Hepatic stellate cell (primary cell): ENCODE results near the gene KCNS1.
"Not testable (repeated sequence)": the region's sequence is repeated elsewhere in the genome, so short reads cannot be mapped to it uniquely, and the experiment has no call there.

ENCODE experiments used
- DNase-seq: peaks from one replicate; pipeline ENCODE4 v3.0.0; 2011; ENCODE audit warnings: low spot score

Gene KCNS1

DNA sequence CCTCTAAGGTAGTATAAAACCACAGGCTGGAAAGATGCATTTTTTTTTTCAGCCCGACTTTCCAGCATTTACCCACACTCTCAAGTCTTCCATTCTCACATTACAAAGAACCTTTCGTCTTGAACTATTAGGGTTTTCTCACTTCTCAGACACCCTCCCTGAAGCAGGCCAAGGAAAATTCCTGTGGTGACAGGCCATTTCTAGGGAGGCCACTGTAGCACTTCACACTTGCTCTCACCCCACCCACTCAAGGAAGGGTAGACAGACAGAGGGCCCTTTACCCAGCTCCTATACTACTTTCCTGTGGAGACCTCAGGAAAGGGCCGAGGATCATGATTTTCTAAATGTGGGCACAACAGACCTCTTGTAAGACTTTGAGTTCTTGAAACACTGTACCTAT lies 27.7 kb downstream of the KCNS1 start:
- no peak for DNase-seq

DNA sequence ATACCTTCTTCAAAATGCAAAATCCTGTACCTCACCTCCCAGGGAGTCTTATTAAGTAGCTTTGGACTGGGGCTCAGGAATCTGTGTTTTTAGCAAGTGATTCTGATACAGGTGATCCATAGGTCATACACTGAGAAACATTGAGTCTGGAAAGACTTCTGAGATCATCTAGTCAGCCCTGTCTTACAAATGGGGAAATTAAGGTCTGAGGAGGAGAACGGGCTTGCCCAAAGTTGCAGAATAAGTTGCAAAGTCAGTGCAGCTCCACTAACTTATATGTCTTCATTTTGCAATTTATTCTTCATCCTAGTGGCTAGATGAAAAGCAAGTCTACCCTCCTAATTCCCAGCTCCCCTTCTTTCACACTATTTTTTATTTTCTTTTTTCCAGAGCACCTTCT lies 28.9 kb downstream of the KCNS1 start:
- DNase-seq: no peak

DNA sequence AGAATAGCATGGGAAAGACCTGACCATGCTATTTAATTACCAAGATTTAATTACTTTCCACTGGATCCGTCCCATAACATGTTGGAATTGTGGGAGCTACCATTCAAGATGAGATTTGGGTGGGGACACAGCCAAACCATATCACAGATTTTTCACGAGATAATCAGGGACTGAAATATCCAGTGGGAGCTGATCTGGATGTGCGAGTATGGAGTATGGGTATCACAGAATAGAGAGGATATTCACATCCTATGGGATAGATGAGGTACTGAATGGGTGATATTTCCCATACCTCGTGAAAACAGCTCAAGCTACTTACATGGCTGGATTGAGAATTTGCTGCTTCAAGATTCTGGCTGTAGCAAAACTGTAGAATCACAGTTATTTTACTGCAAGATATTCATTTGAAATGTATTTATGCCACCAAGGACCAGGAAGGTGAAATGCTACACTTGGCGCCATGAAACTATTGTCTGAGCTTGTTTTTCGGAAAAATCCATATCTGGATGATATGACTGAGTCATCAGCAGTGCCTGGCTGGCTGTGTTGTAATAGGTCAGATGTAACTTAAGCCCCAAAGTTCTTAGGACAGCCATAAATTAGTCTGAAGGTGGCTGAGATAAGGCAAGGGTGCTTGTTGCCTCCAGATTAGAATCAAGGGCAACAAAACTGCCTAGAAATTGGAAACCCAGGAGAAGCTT lies 29.8 kb downstream of the KCNS1 start:
- no peak for DNase-seq

DNA sequence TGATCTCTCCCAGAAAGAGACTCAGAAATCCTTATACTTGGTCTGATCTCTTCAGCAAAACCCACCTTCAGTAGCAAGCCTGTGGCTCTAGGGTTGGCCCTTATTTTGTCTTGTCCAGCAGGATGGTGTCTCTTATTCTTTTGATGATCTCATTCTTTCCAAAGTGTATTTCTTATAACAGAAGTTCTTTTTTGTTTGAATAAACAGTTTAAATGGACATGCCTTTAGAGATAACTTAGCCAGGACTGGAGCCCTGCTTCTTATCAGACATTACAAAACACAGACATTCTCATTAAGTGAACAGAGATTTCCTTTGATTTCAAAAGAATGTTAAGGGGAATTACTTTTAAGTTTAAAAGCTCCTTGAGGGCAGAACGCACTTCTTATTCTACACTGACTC lies 31.7 kb downstream of the KCNS1 start:
- DNase-seq: no peak

DNA sequence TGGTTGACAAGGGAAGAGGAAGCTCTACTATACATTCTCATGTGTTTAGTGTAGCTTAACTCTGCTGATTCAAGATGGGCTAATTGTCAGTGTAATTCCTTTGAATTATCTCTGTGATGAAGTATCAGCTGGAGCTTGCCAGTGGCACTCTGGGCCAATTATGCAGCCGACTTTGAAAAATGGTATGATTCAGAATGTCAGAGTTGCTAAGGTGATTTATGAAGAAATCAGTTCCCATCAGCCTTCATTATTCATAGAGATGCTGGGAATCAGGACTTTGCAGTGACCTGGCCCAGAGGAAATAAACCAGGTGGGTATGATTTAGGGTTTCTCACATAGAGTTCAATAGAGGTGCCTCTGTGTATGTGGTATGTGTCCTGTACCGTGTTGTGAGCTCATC lies 33.4 kb downstream of the KCNS1 start:
- no peak for DNase-seq

DNA sequence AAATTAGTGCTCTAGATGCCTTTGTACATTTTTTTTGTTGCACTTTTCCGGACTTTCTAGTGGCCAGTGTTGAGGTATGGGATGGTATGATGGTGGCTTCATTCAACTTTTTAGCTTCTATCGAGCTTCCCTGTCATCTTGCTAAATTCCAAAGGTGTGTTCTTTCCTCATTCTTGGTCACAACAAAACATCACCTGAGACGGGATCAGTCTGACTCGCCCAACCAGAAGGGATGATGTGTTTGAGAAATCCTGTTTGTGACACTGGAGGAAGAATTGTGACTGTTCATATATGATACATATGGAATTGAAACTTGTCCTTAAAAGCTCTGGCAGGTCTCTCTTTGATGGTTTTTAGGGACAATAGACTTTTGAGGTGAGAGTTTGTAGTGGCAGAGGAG lies 33.8 kb downstream of the KCNS1 start:
- DNase-seq: no peak

DNA sequence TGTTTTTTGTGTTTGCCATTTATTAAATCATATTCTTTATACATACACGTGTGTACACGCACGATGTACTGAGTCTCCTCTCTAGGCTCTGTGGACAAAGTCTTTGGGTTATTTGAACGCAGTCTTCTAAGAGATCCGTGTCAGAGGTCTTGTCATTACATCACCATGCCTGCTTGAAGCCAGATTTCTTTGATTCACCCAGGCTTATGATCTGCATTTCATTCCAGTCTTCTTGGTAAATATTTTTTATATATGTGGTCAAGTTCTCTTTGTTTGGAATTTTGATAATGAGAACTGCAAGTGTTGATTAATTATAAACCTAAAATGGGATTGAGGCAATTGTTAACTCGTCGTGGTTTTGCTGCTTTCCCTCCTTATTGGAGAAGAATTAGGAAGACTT lies 34.6 kb downstream of the KCNS1 start:
- DNase-seq: no peak

DNA sequence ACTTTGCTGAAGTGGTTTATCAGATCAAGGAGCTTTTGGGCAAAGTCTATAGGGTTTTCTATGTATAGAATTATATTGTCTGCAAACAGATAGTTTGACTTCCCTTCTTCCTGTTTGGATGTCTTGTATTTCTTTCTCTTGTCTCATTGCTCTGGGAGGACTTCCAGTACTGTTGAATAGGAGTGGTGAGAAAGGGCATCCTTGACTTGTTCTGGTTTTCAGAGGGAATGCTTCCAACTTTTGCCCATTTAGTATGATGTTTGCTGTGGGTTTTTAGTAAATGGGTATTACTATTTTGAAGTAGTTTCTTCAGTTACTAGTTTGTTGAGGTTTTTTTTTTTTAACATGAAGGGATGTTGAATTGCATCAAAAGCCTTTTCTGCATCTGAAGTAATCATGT lies 36.1 kb downstream of the KCNS1 start:
- no peak for DNase-seq

DNA sequence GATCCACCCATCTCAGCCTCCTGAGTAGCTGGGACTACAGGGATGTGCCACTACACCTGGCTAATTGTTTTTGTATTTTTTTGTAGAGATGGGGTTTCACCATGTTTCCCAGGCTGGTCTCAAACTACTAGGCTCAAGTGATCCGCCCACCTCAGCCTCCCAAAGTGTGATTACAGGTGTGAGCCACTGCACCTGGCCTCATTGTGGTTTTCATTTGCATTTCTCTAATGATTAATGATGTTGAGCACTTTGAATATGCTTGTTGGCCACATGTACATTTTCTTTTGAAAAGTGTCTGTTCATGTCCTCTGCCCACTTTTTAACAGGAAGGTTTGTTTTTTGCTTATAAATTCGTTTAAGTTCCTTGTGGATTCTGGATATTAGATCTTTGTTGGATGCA lies 37.8 kb downstream of the KCNS1 start:
- DNase-seq: not testable (repeated sequence)

DNA sequence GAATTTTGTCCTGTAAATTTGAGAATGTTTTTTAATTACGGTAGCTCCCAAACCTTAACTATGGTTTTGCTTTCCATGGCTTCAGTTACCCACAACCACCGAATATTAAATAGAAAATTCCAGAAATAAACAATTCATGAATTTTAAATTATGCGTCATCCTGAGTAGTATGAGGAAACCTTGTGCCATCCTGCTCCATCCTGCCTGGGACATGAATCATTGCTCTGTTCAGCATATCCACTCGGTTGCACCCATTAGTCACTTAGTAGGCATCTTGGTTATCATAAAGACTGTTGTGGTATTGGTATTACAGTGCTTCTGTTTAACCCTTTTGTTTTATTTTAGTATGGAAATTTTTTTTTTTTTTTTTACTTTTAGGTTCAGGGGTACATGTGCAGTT lies 39.7 kb downstream of the KCNS1 start:
- DNase-seq: peak; percentile 76

DNA sequence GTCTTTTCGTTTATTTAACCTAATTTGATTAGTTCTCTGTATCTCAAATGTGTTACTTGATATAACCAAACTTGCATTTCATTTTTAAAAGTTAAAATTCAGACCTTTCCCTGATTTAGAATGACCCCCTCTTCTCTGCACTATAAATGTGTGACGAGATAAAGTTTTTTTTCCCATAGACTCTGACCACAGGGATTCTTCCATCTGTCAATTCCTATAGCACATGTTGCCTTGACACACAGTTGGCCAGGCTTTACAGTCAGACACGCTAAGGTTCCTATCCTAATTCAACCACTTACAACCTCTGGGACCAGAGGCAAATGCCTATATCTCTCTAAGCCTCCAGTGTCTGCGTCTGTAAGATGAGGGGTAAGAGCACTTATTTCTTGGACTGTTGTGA lies 40.6 kb downstream of the KCNS1 start:
- no peak for DNase-seq

DNA sequence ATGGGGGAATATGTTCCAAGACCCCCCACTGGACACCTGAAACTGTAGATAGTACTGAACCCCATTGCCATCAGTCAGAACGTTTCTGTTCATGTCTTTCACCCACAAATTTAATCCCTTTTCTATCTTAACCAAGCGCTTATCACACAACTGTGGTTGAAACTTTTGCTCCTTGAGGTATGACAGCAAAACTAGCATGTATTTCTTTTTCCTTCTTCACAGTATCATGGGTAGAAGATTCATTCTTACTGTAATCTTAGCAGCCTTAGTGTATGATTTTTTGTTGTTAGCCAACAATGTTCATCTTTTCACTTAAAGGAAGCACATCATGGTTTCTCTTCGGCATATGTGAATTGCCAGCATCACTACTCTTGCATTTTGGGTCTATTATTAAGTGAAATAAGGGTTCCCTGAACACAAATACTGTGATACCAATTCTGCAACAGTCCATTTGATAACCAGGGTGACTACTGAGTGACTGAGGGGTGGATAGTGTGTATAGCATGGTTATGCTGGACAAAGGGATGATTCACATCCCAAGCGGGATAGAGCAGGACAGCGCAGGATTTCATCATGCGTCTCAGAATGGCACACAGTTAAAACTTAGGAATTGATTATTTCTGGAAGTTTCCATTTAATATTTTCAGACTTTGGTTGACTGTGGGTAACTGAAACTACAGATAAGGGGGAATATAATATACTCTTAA lies 41.8 kb downstream of the KCNS1 start:
- DNase-seq: peak; percentile 12

DNA sequence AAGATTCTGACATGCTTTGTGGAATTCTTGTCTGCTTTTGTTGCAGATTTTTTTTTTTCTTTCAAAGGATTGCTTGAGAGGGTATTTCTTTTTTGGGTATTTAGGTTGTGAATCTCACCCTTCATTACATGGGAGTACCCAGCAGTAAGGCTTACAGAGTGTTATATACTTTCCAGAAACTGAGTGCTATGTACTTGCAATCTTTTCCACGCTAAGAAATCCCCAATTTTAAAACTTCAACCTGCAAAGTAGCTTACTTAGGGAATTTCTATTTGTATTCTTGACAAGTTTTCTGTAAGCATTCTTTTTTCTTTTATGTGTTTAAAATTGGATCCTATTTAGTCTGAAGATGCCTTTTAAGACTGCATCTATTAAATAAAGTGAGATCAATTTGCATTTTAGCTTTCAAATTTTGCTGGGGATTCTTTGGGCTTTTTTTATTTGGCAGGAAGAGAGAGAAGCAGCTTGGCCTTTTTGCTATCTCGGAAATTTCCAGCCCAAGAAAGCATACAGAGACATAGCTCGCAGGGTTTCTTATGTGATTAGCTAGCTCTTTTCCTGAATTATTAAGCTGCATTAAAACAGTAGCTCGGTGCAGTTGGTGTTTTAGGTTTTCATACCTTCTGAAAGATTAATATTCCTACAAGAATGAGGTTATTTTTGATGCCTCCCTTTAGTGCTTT lies 42.6 kb downstream of the KCNS1 start:
- no peak for DNase-seq

DNA sequence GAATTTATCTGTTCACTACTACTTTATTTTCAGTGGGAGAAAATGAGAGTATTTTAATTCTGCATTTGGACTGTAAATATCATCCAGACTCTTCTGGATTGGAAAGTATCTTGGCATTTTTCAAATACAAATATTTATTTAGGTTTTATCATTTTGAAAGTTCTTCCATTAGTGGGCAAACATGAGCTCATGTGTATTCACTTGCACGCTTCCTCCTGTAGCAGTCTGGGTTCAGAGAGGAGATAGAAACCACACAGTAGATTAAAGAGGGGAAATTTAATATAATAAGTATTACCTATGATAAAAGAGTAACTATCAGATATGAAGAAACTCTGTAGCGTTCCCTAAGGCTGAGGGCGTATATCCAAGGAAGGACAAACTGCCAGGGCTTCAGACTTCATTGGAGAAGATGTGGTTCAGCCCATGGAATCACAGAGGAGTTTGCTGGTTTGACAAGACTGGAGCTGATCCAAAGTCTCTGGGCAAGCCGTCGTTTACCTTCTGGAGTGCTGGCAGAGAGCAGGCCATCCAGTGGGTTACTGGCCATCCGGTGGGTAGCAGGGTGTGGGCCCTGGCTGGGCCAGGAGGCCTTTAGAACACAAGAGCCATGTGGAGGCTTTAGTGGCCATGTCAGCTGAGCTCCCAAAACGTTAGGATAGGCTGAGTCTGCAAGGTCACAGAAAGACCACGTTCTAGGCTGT lies 44.3 kb downstream of the KCNS1 start:
- DNase-seq: no peak

DNA sequence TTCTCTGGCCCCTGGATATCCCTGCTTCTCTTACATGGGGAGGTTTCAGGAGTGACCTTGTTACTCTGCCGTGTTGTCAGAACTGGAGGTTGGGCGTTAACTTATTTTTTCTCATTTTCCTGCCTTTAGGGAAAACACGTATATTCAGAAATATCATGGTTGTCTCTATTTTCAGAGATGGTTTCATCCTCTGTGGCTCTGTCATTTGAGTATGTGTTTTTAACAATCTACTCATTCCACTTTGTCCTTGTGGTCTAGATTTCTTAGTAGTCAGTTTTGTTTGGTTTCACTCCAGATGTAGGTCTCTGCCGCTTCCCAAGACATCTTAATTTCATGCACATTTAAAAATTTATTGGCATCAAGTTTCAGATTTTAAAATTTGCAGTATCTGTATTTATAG lies 45.9 kb downstream of the KCNS1 start:
- DNase-seq: no peak

DNA sequence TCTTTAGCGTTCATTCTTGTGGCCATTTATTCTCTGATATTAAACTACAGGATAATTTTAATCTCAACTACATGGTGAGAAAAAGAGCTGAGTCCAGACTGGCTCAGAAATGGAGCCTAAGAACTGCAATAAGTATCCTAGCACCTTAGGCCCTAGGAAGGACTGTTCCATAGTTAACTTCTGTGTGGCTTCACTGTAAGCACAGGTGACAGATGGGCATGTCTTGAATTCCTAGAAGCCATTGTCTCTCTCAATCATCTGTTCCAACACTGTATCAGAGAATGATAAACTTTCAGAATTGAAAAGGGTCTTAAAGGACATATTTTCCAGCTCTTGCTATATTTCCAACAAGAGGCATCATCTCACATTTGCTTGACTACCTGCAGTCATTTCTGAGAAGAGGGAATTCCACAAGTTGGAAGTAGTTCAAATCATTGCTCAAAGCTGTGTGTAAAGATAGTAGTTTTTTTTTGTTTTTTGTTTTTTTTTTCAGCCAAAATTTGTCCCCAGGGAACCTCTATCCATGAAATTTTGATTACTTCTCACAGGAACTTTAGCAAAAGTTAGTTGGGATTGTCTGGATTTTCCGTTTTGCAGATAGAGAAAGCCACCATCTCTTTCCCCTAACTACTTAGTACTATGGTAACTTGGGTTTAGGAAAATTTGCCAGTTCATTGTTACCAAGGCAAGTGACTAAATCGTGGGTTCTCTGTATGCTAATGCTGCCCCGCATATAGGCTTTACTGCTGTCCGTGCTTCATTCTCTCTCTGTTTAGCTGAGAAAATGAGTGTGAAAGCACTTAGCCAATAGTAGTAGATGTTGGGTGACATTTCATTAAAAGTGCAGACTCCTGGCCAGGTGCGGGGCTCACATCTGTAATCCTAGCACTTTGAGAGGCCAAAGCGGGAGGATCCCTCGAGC lies 47.2 kb downstream of the KCNS1 start:
- DNase-seq: no peak

DNA sequence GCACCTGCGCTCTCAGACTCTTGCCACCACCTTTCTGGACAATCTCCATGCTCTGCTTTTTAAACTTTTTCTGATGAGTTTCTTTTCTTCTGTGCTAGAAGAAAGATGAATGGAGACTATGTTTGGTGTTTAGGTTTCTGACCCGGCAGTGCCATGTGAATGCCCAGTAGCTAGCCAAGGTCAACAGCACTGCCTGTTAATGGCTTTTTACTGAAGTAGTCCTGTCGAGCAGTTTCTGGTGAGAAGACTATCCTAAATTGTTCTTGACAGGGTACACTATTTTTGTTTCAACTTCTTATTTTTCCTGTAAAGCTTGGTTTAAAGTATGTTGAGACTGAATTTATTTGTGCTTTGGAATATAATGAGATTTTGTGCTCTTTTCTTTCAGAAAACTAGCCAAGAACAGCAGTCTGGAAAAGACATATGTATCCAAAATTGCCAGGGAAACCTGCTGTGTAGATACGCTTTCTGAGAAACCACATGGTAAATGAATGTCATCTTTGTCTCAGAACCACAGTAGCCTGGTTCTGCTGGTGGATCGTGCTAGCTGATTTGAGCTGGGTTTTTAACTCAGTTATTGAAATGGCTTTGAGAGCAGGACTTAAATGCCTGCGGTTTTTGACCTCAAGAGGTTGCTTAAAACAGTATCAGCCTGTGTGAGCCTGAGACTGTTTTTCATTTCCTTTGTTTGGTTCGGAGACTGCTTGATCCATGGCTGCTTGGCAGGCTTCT lies 48.1 kb downstream of the KCNS1 start:
- DNase-seq: peak; percentile 26

DNA sequence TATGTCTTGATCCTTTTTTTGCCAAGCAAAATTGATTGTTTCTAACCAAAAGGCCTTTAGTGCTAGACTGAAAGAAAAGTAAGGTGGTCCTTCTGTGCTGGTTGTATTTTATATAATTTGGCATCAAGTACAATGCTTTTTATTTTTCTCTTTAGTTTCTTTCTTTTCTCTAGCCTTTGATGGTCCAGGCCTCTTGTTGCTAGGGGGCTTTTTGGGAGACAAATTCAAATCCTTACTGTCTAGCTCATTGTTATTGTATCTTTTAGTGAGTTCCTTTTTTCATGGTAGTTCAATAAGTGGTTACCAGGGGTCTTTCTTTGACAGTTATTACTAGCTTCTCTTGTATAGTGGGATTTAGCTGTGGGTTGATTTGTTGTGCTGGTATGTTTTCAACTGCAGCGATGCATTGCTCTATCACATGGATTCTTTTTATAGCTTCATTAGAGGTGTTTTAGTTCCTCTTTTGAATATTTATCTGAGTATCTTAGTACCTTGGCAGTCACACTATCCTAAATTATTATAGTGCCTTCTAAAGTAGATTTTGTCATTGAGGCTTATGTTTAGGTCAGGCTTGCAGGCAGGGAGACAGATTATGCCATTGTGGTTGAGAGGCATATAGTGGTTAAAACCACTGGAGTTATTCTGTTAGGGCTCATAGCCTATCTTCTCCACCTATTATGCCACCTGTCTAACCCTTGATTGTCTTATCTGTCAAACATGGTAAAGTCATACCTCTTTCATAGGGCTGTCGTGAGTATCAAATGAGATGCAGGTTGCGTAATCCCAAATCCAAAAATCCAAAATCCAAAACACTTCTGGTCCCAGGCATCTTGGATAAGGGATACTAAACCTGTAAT lies 49.5 kb downstream of the KCNS1 start:
- DNase-seq: no peak

DNA sequence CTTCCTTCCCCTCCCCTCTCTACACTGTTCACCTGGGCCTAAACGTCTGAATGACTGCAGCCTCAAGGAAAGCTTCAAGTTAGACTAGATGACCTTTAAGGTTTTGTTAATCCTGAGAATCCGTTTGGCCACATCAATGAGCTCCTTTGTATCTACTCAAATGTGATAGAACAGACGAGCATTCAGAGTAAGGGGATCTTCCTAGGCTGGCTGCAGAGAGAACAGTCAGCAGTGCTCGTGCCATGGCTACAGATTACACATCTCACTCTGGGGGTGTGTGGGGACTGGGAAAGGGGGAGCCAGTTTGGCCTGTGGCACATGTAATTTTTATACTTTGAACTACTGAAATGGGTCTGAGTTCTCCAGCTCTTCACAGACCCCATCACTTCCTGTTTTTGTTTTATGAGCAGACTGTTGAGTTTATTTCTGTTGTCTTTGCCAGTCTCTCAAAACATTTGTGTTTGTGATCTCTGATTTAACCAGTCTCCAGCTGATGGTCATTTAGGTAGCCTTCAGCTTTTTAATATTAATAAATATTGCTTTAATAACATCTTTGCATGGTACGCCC lies 50.9 kb downstream of the KCNS1 start:
- DNase-seq: no peak

DNA sequence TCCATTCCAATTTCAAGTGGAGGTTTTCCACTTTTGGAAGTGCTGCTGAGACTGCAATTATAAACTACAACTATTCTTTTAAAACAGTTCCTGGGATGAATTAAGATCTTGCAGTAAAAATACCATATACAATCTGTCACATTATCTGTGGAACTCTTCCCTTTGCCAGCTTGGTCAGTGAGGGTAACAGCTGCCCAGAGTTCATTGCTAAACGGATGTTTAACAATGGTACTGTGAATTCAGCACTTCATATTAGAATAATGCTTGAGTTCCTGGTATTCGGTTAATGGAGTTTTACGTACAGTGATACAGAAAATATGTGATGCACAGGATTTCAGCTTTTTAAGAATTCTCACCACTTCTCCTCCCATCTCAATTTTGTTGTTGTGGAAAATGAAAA lies 51.5 kb downstream of the KCNS1 start:
- DNase-seq: no peak
